Stimulated activated CD4-positive, alpha-beta T cell treated with anti-CD3 and anti-CD28 coated beads, Interleukin-15, amount 100 ng/mL, for 48 hours (primary cell): ENCODE data around the gene DGKH.
"Not testable (repeated sequence)": the region's sequence is repeated elsewhere in the genome, so short reads cannot be mapped to it uniquely, and the experiment has no call there.

Experiments
- DNase-seq, 2 donors: peaks; one replicate each; pipeline ENCODE4 v3.0.0-alpha.2; 2020; ENCODE audit warnings: low read depth in 2 of 2

DGKH gene

DNA sequence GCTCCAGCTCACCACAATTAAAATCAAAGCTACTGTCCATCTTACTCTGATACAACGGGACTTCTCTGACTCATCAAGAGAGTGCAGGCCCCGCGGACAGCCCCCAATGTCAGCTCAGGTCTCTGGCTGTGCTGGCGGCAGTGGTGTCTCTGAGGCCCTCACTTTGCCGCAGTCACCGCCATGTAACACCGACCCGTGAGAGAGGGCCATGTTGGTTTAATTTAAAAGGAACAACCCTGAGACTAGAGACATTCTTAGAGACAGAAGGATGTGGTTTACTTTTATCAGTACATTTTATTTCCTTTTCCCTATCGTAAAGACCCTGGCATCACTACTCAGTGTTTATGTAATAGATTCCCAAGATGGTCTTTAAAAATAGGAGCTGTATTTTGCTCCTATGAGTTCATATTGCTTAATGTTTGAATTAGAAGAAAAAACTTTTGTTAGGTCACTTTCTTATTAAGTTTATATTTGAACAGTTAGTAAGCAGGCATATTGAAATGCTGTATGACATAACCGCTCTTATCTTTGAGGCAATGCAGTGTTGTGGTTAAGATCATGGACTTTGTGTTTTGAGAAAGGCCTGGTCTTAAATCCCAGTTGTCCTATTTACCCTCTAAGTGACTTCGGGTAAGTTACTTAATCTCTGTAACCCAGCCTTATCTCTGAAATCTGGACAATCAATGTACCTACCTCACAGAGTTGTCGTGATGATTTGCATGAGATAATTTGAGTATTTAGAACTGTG lies 23.4 kb downstream of the DGKH start:
- no peak for DNase-seq

DNA sequence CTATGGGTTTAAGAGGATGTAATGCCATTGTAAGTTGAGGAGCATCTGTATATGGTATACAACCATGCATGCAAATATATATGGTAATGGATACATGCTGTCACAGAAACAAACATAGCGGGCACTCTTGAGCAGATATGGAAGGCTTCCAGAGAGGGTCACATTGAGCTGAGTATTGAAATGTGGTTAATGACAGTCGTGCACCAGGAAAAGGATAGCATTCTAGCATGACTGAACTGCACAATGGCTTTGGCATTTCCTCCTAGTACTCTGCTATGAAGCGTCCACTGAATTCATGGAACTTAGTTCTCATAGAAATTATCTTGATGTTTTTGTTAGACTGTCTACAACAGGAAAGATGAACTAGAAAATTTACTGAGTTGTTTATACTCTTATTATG lies 25.2 kb downstream of the DGKH start:
- no peak for DNase-seq

DNA sequence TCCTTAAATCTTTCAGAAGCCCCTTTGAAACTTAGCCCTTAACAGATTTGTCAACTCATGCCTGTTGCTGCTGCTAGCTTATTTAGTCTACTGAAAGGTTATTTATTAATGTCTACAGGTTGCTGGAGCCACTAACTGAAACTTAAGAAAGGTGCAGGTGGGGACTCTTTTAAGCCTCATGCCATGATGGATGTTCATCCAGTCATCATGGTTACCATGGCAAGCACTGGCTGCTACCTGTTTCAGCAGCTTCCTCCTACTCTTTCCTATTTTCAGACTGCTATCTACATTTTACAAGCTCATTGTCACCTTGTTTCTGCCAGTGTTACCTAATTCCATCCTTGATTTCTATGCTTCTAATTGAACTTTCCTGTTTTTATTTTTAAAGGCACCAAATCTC lies 27.1 kb downstream of the DGKH start:
- DNase-seq: no peak

DNA sequence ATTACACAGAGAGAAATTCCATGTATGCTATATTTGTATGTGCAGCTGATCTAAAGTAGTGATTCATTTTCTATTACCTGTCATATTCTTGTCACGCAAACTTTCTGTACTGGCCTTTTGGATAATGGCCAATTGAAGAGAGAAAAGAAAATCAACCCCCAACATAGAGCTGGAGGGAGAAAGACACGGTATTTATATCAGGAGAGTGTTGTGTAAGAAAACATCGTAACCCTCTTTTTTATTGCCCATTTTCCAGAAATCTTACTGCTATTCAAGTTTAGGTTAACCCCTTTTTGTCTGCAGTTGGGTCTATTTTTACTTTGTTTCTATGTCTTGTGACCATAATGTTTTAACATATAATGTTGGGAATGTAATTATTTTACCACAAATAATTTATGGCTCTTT lies 27.9 kb downstream of the DGKH start:
- no peak for DNase-seq

DNA sequence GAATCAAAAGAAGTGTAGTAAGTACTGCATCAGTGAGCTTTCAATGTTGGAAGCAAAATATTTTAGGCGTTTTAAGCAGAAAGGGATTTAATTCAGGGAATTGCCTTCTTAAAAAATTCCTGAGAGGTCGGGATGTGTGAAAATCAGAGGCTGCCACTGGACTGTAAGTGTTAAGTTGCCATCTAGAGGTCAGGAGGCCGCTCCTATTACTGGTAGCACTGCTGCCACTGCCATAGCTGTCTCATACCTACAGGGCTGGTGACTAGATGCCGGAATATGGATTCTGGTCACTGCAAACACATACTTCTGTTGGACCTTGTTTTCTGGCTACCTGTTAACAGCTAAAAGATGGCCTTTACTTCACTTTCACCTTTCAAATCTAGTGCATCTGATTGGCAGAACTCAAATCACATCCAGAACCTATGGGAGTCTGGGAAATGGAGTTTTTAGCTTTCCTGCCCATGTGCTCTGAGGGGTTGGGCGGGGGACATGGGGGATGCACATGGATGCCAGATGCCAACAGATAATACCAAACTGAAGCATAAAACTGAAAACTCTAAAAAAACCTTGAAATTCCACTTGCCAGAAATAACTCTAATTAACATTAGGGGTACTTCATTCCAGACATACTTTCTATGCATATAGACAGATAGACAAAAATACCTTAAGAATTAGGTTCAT lies 29.8 kb downstream of the DGKH start:
- no peak for DNase-seq

DNA sequence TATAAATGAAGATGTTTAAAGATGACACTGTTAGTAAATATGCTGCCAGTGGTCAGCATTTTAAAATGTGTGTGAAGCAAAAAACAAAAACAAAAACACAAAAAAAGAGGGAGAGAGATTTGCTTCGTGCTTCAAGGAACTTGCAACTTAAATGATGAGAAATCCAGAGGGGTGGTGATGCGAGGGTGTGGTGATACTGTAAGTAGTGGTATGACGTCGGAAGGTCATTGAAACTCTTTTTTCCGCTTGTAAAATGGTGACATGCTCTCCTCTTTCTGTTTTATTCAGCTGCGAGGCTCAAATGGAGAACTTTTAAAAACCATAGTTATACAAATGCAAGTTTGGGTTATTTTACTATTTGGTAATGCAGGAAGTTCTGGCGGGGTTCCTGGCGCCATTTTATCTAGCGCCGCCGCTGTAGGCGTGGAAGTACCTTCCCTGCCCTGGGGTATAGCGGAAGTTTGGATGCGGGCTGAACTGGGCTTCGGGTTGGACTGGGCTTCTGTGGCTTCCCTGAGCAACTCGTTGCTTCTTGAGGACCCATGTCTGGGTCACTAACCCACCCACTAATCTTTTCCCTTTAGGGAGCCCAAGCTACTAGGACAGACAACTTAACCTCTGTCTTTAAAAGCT lies 34.8 kb downstream of the DGKH start:
- DNase-seq: no peak

DNA sequence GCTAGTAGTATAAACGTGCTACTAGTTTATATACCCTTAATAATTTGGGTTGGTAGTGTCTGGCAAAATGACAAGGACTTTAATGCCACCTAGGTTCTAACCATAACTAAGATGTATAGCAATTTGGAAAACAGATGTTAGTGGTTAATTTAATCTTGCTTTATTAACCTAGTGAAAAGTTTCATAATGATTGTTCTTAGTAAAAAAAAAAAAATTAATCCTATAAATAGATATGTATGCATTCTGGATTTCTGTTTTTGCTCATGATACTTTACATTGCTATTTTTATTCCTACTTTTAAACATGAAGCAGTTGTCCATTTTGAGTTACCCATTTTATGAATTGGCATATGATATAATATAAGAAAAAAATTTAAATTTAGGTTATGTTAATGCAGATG lies 36.3 kb downstream of the DGKH start:
- no peak for DNase-seq

DNA sequence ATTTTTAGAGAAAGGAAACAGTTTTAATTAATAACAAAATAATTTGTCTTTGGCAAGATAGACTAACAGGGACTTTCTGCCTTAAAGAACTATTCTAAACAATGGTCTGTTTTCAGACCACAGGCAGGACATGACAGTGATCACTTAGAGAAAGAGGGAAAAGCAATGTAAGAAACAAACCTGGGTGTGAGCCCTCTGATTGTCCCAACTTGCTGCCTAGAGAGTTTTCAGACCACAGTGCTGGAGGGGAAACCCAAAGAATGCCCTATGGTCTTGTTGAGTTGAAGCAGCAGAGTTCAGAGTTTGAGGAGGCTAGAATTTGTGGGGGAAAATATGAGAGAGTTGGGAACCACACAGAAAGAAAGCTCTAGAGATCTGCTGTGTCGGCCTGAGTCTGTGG lies 38.1 kb downstream of the DGKH start:
- no peak for DNase-seq

DNA sequence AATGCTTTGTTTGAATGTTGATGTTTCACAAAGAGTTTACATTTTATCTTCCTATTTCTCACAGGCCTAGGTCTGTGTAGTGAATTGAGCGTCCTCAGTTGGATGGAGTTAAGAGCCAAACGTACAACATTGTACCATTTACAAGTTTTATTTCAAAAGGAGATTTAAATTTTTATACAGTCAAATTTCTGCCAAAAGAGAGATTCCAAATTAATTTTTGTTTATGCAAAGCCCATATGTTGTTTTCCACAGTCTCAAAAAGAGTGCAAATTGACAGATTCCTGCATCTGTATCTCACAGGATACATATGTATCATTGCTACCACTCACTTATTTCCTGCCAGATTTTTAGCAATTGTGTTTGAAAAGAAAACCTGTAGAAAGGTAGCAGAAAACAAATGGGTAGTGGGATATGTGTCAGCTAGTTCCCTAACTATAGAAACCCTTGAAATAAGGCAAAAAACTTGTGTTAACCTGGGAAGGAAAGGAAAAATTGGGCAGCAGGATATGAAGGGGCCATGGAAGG lies 46.1 kb downstream of the DGKH start:
- no peak for DNase-seq

DNA sequence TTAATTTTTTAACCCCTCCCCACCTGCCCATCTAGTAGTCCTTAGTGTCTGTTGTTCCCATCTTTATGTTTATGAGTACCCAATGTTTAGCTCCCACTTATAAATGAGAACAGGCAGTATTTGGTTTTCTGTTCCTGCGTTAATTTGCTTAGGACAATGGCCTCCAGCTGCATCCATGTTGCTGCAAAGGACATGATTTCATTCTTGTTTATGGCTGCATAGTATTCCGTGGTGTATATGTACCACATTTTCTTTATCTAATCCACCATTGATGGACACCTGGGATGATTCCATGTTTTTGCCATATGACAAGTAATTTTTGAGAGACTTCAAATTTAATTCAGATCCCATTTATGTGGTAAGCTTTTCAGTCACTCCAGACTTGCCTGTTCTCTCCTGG lies 47.8 kb downstream of the DGKH start:
- not testable (repeated sequence) for DNase-seq

DNA sequence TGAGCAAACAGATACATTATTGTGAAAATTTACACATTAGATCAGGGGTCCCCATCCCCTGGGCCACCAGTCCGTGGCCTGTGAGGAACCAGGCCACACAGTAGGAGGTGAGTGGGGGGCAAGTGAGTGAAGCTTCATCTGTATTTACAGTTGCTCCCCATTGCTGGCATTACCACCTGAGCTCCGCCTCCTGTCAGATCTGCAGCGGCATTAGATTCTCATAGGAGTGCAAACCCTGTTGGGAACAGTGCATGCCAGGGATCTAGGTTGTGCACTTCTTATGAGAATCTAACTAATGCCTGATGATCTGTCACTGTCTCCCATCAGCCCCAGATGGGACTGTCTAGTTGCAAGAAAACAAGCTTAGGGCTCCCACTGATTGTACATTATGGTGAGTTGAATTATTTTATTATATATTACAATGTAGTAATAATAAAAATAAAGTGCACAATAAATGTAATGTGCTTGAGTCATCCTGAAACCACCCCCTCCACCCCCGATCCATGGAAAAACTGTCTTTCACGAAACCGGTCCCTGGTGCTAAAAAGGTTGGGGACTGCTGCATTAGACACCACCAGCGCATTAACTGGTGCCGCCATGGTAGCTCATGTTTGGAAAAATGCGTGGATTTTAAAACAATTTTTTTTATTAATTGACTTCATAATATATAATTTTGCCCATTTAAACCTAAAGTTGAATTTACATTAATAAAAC lies 51.7 kb downstream of the DGKH start:
- no peak for DNase-seq

DNA sequence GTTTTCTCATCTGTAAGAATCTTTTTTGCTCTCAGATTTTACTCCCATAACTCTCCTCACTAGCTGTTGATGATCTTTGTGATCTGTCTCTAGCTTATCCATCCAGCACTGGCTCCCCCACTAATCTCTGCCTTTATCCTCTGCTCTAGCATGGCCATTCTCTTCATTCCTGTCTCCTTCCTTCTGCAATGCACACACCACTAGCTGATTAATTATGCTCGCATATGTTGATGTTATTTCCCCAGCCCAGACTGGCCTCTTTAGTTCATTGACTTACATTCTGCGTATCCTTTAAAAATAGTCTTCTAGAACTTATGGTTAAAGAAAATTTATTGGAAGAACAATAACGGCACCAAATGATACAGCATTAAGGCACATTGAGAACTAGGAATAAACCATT lies 52.5 kb downstream of the DGKH start:
- DNase-seq: no peak

DNA sequence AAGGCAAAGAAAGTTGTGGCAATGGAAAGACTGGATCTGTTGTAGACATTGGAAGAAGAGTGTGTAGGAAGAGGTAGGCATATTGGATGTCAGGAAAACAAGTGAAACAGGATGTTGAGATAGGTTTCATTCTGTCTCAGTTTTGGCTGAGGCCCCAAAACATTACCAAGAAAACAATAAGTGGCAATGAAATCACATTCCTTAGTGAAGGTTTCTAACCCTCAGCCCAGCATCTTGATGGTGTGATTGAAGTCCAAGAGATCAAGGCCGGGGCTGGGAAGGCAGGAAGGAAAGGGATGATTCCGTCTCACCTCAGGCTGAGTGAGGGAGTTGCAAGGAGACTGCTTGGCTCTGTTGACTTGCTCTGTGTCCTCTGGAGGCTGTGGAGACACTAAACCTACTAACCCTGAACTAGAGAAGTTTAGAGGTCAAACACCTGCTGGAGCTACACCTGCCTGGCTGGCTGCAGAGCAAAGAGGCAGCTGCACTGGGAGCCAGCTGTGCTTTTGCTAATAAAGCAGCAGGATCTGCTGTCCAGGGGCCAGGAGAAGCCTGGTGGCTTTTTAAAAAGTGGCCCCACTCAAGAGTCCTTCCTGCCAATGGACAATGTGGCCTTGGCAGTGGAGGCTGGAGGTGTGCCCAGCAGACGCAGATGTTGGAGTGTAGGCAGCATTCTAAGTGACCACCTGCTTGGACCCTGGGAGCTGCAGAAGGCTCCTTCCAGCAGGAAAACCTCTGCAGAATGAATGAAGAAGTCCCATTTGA lies 53.6 kb downstream of the DGKH start:
- no peak for DNase-seq

DNA sequence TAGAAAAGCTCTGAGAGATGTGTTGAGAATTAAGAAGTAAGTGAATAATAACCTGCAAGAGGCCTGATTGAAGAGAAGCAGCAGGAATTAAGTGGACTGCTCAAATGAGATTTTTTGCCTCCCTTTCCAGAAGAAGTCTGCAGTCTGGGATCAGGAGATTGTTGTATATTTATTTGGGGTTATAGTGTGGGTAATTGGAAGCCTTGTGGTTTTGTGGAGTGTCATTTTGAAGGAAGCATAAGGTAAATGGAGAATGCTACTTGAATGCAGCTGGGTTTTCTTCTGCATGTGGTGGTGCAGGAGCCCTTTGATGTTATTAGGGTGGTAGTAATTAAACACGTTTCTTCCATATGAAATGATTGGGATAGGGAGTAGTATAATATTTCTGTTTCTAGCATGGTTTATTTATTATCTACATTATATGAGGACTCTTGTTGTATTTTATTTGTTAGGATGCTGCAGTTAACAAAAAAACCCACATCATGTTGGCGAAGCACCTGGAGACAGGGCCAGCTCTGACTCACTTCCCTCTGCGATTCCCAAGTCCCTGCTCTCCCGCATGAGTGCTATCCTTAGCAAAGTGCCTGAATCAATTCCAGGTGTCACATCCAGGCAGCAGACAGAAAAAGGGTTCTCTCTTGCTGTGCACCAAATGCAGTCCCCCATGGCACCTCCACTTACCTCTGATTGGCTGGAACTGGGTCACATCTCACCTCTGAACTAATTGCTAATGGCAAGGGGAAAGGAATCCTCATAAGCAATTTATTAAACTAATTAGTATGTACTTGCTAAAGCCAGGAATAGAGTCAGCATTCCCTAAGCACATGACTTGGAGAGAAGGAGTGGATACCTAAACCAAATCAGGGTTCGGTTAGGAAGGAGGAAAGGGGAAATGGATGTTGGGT lies 54.8 kb downstream of the DGKH start:
- DNase-seq: no peak

DNA sequence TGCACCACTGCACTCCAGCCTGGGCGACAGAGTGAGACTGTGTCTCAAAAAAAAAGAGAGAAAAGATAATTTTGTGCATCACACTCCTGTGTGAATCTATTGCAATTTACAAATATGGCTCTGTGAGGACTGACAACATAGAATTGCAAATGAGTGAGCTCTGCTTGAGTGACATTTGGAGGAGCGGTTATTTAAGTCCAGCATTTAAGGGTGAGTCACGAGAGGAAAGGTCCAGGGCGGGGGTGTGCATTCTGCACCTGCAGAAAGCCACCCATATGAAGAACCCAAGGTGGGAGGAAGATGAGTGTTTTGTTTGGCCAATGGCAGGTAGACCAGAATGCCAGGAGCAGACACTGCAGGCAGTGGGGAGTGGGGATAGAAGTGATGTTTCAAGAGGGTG lies 58.5 kb downstream of the DGKH start:
- DNase-seq: no peak

DNA sequence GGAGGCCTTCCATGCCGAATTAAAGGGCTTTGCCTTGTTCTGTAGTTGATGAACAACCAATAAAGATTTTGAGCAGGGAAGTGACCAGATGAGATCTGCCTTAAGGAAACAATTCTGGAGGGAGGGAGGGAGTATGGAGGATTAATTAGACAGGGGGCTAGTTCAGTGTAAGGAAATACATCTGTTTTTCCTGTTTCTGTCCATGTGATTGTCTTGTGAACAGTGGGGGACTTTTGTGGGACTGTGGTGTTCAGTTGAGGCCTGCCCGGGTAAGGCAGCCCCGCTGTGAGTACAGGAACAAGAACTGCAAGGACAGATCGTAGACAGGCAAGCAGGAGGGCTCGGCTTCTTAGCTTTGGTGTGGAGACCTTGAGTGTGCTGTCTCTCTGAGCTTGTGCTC lies 59.0 kb downstream of the DGKH start:
- DNase-seq: no peak

DNA sequence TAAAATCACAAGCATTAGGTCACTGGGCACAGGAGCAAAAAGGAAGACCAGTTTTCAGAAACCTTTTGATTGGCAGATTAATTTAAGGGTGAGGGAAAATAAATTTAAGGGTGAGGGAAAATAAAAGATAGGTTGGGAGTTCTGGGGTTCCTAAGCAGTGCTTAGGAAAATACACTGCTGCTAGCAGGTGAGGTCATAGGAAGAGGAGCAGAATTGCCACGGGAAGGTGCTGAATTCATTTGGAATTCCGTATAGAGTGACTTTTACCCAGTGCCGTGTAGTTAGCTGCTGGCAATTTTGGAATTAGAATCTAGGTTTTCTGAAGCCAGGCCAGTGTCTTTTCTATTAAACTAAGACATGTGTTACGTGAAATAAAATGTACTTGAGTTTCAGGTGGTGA lies 59.8 kb downstream of the DGKH start:
- DNase-seq: no peak

DNA sequence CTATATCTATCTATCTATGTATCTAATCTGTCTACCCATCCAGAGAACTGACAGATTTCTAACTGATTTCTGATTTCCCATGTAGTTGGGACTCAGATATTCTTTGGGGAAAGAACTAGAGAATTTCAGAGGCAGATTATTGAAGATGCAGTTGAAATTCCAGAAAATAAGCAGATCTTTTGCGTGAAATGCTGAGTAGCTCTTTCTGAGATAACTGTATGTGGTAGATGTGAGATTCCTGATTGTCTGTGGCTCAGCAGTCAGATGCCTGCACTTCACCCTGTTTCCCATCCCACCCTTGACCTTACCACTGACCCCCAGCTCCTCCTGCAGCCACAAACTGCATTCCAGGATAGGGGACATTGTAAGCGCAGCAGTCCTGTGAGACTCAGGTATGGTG lies 61.5 kb downstream of the DGKH start:
- no peak for DNase-seq

DNA sequence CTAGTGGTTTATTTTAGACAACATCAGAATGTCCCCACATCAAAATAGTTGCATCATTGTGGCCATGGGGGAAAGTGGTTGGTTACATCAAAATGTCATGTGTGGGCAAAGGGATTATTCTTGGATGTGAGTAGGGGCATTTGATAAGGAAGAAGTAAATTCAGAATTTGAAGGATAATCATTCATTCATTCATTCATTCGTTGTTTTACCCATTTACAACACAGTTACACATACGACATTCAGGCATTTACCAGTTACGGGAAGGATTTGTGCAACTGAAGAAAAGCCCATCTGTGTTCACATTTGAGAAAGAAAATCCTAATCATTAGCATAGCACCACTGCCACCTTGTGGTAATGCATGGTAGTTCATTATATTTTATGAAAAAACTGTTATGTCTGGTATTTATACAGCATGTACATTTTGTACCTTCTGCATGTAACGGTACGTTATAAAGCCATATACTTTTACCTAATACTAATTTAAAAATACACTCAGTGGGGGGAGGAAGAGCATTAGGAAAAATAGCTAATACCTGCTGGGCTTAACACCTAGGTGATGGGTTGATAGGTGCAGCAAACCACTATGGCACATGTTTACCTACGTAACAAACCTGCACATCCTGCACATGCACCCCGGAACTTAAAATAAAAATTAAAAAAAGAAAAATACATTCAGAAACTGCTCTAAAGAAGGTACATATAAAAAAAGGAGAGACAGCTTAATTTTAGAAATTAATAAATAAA lies 62.1 kb downstream of the DGKH start:
- peak in 1 of 2 donors; percentile 18 for DNase-seq

DNA sequence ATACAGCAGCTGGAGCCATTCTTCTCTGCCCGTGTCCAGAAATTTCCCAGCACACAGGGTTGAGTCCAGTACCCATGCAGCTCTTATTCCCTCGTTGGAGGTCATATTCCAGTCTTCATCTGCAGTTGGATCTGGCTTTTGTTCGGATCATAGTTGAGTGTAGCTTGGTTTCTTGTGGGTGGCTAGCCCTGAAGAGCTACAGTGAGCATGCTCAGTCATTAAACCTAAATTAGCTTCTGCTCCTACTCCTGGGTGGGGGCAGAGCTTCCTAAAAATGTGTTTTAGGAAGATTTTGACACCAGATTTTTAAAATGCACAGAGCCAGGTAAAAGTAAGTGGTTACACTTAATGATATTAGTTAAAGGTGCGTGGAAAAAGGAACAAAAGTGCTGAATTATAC lies 64.4 kb downstream of the DGKH start:
- no peak for DNase-seq
